Mesenteric fat pad (tissue), 1 donor: ENCODE data around the gene KRT17. TPM values are rescaled to one million over a fixed set of nuclear protein-coding genes. Genes with fewer than 3 reads are reported as not detected.
"Not testable (repeated sequence)": the region's sequence is repeated elsewhere in the genome, so short reads cannot be mapped to it uniquely, and the experiment has no call there.

Experiments
- DNase-seq: peaks from one replicate; pipeline ENCODE4 v3.0.0-alpha.2; 2020; ENCODE audit warnings: low spot score
- total RNA-seq: library from RNA; stranded (reverse); fragmentation: NEBNext Ultra II Directional; extraction: Animal tissue kit (Norgen Biotek cat#: 25700); gene quantifications from one replicate; pipeline ENCODE4 v1.2.1, GENCODE V29; 2021
- donor health status: DM: yes; HTN: yes; CAD: no.

KRT17 gene
- total RNA-seq, 1 donor from 2014 or later: not detected

GRCh38 chr17:41578538-41578937 lies 45.8 kb downstream of the KRT17 start:
- DNase-seq: no peak

GRCh38 chr17:41576740-41577139 lies 47.6 kb downstream of the KRT17 start:
- DNase-seq: not testable (repeated sequence)

- DNase-seq: no peak
Measured at GRCh38 chr17:41575336-41575735, 49.0 kb downstream of the KRT17 start.

DNA sequence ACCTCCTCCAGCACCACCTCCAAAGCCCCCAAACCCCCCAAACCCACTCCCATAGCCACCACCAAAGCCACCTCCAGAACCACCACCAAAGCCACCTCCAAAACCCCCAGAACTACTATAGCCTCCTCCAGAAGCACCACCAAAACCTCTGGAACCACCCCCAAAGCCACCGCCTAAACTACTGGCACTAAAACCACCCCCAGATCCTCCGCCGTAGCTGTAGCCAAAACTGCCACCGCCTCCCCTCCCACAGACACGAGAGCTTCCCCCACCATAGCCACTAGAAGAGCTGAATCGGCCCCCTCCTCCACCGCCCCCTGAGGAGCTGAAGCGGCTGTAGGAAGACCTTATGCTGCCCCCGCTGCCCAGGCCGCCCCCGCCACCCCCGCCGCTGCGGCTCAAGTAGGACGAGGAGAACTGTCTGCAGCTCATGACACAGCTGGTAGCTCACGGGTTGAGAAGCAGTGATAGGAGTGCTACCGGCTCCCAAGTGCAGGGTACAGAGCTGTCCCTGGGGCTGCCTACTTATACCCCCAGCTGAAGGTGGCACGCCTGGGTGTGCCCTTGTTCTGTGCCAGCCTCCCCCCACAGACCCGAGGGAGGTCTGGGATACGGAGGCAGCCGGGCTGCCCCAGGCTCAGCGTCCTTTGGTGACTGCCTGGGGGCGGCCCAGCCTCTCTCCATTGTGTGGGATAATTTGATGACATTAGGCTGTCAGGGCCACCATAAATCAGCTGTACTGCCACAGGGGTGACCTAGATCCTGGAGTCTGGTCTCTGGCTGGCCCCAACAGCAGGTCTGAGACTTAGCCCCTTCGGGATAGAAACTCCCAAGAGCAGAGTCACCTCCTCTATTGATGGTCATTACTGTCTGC lies 52.6 kb downstream of the KRT17 start, which contains the start of gene KRT9:
TSS of gene KRT9 (minus strand) at position 499 of the 874 bp plus-strand sequence. CDS start at position 432, 67 bp downstream.
- DNase-seq: no peak

Other genes with a start within 250 kb of the KRT17 start
- not detected for gene KRT34, start 242.3 kb downstream of the KRT17 start, total RNA-seq
- not detected for gene KRT31, start 227.0 kb downstream of the KRT17 start, total RNA-seq
- gene KRT37, start 200.0 kb downstream of the KRT17 start, total RNA-seq: not detected
- gene KRT38, start 183.6 kb downstream of the KRT17 start, total RNA-seq: not detected
- gene KRT32, start 157.2 kb downstream of the KRT17 start, total RNA-seq: not detected
- gene KRT35, start 143.4 kb downstream of the KRT17 start, total RNA-seq: not detected
- gene KRT36, start 134.7 kb downstream of the KRT17 start, total RNA-seq: not detected
- not detected for gene KRT13, start 119.0 kb downstream of the KRT17 start, total RNA-seq
- gene KRT15, start 105.7 kb downstream of the KRT17 start, total RNA-seq: not detected
- gene KRT19, start 96.3 kb downstream of the KRT17 start, total RNA-seq: 1.8 TPM
- not detected for gene KRT9, start 52.5 kb downstream of the KRT17 start, total RNA-seq
- 1.00 TPM for gene KRT14, start 37.7 kb downstream of the KRT17 start, total RNA-seq
- 5.5 TPM for gene KRT16, start 11.8 kb downstream of the KRT17 start, total RNA-seq
- 972 TPM for gene EIF1, start 64.3 kb upstream of the KRT17 start, total RNA-seq
- gene GAST, start 87.8 kb upstream of the KRT17 start, total RNA-seq: not detected
- gene HAP1, start 110.1 kb upstream of the KRT17 start, total RNA-seq: 0.13 TPM
- 16.2 TPM for gene JUP, start 162.1 kb upstream of the KRT17 start, total RNA-seq
- gene P3H4, start 187.4 kb upstream of the KRT17 start, total RNA-seq: 5.6 TPM
- 35.7 TPM for gene FKBP10, start 188.4 kb upstream of the KRT17 start, total RNA-seq
- gene NT5C3B, start 211.7 kb upstream of the KRT17 start, total RNA-seq: 43.8 TPM
- gene KLHL10, start 213.2 kb upstream of the KRT17 start, total RNA-seq: 0.74 TPM
- gene KLHL11, start 240.8 kb upstream of the KRT17 start, total RNA-seq: 10.8 TPM